HUES64 (cell line): ENCODE measurements around the gene CHRNA9.
A peak's percentile ranks its signal among the peaks of the same experiment; 100 is the strongest.

Source experiments
- H3K27ac ChIP-seq: 2 replicates; pipeline ENCODE4 v1.7.0; 2013; ENCODE audit warnings: low read depth, low read length, inconsistent platforms
- H3K27me3 ChIP-seq: 2 replicates; pipeline ENCODE4 v1.6.1; 2013; ENCODE audit warnings: mild to moderate bottlenecking, low read length; ENCODE audit not compliant: insufficient read depth
- H3K36me3 ChIP-seq: 2 replicates; pipeline ENCODE4 v1.6.1; 2013; ENCODE audit warnings: mild to moderate bottlenecking, low read length; ENCODE audit not compliant: insufficient read depth
- H3K4me1 ChIP-seq: 2 replicates; pipeline ENCODE4 v1.6.1; 2013; ENCODE audit warnings: mild to moderate bottlenecking, low read length, moderate library complexity; ENCODE audit not compliant: insufficient read depth
- H3K4me3 ChIP-seq: 2 replicates; pipeline ENCODE4 v1.5.1; 2013; ENCODE audit warnings: mild to moderate bottlenecking, low read length, moderate library complexity
- H3K9ac ChIP-seq: 2 replicates; pipeline ENCODE4 v1.6.1; 2013; ENCODE audit warnings: mild to moderate bottlenecking, low read depth, low read length
- H3K9me3 ChIP-seq: 2 replicates; pipeline ENCODE4 v1.6.1; 2013; ENCODE audit warnings: low read depth, low read length; ENCODE audit not compliant: insufficient read depth
- WGBS: fragments of 150-250, 120-280 bp; methylation state at CpG from one replicate; pipeline ENCODE4 v1.1.7; 2013; ENCODE audit warnings: missing lambda C conversion rate; 5-methylcytosine and 5-hydroxymethylcytosine counted together

Gene CHRNA9

DNA sequence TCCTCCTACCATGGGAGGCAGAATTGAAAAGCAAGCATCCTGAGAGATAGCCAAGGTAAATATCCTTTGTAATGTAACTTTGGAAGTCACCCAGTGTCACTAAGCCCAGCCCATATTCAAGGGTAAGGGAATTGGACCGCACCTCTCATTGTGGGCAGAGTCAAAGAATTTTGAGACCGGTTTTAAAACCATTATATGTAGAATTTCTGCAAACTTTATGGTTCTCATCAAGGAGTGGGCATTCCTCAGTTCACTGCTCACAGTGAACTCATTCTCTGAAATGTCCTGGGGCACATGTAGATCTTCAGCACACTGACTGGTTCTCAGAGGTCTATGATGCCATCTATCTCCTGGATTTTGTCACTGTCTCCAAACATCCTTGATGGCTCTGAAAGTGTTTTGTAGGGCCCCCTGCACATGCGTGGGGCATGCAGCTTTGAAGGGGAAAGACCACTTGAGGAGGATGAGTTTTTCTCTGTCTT, 35.3 kb upstream of the CHRNA9 start:
- 48% methylated on average over 3 of the region's 3 CpGs for WGBS

DNA sequence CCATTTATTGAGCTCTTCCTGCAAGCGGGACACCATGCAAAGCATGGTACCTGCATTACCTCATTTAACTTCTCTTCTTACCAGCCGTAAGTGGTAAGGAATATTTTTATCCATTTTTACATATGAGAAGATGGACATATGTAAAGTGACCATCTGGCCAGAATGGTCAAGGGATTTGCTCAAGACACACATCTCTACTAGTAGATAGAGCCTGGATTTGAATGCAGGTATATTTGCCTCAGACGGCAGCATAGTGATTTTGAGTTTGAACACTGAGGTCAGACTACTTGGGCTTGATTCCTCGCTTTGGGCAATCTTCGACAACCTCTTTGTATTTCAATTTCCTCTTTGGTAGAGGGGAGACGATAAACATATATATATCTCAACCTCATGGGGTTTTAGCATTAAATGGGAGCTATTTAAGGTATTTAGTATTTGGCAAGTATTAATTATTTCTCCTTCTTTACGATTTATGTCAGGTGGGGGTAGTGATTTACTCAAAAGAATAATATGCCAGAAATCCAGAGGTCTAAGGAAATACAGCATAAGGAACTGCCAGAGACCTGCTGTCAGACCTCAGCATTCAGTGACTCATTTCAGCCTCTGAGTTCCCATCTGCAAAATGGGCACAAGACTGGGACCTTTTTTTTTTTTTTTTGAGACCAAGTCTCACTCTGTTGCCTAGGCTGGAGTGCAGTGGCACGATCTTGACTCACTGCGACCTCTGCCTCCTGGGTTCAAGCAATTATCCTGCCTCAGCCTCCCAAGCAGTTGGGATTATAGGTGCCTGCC, 34.6 kb upstream of the CHRNA9 start:
- H3K9ac ChIP-seq, result no peak overlapping the region
- WGBS, result 92% methylated on average over 5 of the region's 9 CpGs
- no peaks in the 10 kb centered on the region for H3K36me3 ChIP-seq
- no peaks in the 10 kb centered on the region for H3K27me3 ChIP-seq
- peaks cover 7% of the 10 kb centered on the region for H3K9me3 ChIP-seq
- H3K27ac ChIP-seq, result no peak overlapping the region
- no peaks in the 10 kb centered on the region for H3K4me1 ChIP-seq
- H3K4me3 ChIP-seq, result no peak overlapping the region

More for the DNA sequence above, 35.3 kb upstream of the CHRNA9 start:
- H3K4me1 ChIP-seq, result no peaks in the 10 kb centered on the region
- H3K4me3 ChIP-seq, result no peak overlapping the region
- no peak overlapping the region for H3K9ac ChIP-seq
- H3K27ac ChIP-seq, result no peak overlapping the region
- H3K36me3 ChIP-seq, result no peaks in the 10 kb centered on the region
- no peaks in the 10 kb centered on the region for H3K27me3 ChIP-seq
- H3K9me3 ChIP-seq, result peaks cover 14% of the 10 kb centered on the region

DNA sequence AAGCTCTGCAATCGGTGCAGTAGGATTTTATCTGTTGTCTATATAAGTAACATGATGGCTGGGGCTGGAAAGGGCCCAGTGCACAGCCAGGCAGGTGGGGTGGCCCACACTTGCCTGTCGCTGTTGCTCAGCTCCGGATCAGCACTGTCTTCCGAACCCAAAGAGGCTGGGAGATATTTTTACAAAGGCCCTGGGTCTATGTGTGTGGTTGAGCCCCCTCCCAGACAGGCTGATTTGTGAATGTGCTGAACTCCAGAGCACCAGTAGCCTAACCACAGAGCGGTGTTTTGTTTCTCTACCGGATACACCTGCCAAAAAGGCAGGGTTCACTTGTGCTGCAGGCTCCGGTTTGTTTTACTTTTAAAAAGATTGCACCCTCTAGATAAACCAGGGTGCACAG, 33.5 kb upstream of the CHRNA9 start:
- H3K4me1 ChIP-seq, result peaks cover 7% of the 10 kb centered on the region; the same call in 1 of the 2 replicates
- H3K4me3 ChIP-seq, result no peak overlapping the region
- WGBS, result 82% methylated on average over 7 of the region's 7 CpGs

DNA sequence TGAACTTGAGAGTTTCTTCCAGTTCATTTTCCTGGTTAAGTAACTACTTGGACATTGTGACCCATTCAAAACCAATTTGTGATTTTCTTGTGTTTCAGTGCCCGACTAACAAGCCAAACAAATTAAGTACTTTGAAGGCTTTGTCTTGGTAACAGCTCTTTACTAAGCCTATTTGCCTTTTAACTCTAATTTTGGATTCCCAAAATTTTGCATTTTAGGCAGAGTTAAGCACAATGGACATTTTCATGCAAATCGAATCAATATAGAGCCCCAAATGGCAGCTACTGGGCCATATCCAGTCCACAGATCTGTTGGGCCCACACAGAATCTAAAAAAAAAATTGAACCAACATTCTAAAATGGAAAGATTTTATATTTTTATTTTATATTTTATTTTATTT, 31.4 kb upstream of the CHRNA9 start:
- no peak overlapping the region for H3K4me3 ChIP-seq
- no peak overlapping the region for H3K27ac ChIP-seq
- no peaks in the 10 kb centered on the region for H3K36me3 ChIP-seq
- peaks cover 5% of the 10 kb centered on the region for H3K9me3 ChIP-seq
- H3K4me1 ChIP-seq, result peaks cover 28% of the 10 kb centered on the region
- H3K9ac ChIP-seq, result no peak overlapping the region
- H3K27me3 ChIP-seq, result no peaks in the 10 kb centered on the region
- 86% methylated on average over 2 of the region's 2 CpGs for WGBS

More for the DNA sequence above, 33.5 kb upstream of the CHRNA9 start:
- Histone ChIP-seq H3K27ac (no peak overlapping the region), H3K36me3 (no peaks in the 10 kb centered on the region), H3K9me3 (peaks cover 5% of the 10 kb centered on the region), H3K9ac (no peak overlapping the region), H3K27me3 (no peaks in the 10 kb centered on the region)

DNA sequence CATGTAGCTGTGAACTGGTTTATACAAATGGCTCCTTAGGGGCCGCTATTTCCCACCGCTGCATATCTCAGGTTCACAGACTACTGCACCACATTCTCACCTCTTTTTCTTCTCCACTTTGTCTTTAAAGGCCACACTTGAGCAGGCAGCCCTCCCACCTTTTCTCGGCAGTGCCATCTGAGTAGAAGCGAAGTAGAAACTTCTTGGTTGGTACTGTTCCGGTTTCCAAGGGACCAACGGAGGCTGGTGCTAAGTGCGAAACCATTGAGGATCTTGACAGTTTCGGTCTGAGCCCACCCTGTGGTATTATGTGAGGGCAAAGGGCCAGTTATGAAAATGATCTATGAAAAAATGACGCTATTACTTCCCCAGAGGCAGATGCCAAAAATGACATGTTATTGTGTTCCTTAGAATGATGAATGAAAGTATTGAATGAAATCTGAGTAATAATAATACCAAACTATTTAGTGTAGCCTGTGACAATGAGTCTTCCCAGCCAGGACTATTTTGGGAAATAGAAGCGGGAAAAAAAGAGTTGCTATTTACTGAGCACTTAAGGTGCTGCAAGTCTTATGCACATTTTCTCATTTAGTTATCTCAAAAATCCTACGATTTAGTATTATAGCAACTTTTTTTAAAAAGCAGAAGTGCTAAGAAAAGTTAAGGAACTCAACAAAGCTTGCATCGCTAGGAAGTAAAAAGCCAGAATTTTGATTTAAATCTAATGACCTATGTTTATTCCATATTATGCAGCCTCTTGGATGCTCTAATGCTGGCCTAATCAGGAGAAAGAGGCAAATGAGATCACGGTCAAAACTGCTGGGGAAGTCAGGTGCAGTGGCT, 29.6 kb upstream of the CHRNA9 start:
- no peak overlapping the region for H3K4me3 ChIP-seq
- peaks cover 36% of the 10 kb centered on the region for H3K4me1 ChIP-seq
- H3K9me3 ChIP-seq, result peaks cover 5% of the 10 kb centered on the region
- no peaks in the 10 kb centered on the region for H3K36me3 ChIP-seq
- no peak overlapping the region for H3K9ac ChIP-seq
- 82% methylated on average over 12 of the region's 13 CpGs for WGBS
- H3K27ac ChIP-seq, result no peak overlapping the region
- H3K27me3 ChIP-seq, result no peaks in the 10 kb centered on the region

DNA sequence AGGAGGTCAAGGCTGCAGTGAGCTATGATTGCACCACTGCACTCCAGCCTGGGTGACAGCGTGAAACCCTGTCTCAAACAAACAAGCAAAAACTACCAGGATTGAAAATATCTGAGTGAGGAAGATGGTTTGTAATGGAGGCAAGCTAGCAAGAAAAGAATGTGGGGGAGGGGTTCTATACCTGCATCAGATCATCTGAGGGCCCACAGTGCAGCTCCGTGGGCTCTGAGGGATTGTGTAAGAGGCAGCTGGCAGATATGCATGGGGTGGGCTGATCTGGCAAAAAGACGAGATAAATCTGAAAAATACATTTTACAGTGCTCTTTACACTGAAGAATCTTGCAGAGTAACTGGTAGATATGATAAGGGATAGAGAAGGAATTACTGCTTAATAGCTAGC, 28.9 kb upstream of the CHRNA9 start:
- no peaks in the 10 kb centered on the region for H3K36me3 ChIP-seq
- peaks cover 36% of the 10 kb centered on the region for H3K4me1 ChIP-seq
- H3K27me3 ChIP-seq, result no peaks in the 10 kb centered on the region
- peaks cover 5% of the 10 kb centered on the region for H3K9me3 ChIP-seq
- no peak overlapping the region for H3K27ac ChIP-seq
- H3K4me3 ChIP-seq, result no peak overlapping the region
- 52% methylated on average over 2 of the region's 3 CpGs for WGBS
- no peak overlapping the region for H3K9ac ChIP-seq

DNA sequence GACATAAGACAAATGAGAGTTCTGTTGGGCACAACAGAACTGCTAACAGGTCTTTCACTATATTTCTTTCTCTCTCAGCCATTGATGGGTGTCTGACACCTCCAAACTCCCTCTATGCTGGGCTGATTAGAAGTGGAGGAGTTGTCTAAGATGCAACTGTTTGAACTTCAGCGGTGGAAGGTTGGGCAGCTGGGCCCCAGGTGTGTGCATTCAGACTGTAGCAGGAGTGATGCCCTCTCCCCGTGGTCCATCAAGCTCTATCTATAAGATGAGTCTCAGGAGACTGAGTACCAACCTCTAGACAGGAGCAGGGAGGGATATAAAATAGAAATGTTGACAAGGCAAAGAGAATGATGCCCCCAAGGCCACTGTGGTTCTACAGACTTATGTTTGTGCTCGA, 28.2 kb upstream of the CHRNA9 start:
- Histone ChIP-seq H3K9ac (no peak overlapping the region), H3K36me3 (no peaks in the 10 kb centered on the region), H3K27me3 (no peaks in the 10 kb centered on the region), H3K27ac (no peak overlapping the region), H3K9me3 (peaks cover 5% of the 10 kb centered on the region), H3K4me3 (no peak overlapping the region), H3K4me1 (peaks cover 38% of the 10 kb centered on the region)
- 73% methylated on average over 3 of the region's 3 CpGs for WGBS

DNA sequence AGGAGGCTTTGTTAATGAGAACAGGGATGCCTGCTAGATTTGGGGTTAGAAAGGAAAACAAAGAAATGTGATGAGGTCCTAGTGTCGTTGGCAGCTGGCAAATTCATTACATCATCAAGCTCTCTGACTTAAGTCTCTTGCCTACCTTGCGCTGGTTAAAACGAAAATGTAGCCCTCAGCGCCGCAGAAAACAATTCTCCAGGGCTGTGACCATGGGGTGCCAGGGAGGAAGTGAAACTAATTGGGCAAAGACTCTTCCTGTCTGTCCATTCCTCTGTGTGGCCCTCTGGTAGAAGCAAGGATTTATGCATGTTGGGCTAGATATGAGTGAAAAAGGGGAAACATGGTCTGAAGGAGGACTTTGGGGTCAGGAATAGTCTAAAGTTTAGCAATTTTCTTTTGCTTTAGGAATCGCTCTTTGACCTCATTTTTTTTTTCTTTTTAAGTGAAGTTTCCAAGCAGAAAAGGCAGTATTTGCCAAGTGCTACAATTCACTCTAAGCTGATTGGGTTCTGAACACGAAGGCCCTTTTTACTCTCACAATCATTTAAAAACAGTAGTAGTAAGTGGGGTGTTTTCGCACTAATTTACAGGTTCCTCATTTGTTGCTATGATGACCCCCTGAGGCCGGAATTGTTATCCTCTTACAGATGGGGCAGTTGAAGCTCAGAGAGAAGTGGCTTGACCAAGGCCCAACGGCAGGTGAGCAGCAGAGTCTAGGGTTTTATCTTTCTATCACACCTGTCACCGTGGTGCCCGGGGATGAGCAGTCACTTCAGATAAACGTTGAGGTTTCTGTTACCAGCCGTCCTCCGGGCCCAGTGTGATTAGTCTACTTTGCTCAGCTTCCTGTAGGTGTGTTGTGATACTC, 27.3 kb upstream of the CHRNA9 start:
- H3K9me3 ChIP-seq, result peaks cover 5% of the 10 kb centered on the region
- 63% methylated on average over 14 of the region's 15 CpGs for WGBS
- peak overlapping the region; percentile 84 for H3K27ac ChIP-seq
- no peak overlapping the region for H3K4me3 ChIP-seq
- H3K4me1 ChIP-seq, result peaks cover 39% of the 10 kb centered on the region
- 0 out of 2 replicates have a peak overlapping the region, but pooled peaks have one; percentile 9 for H3K9ac ChIP-seq
- H3K36me3 ChIP-seq, result no peaks in the 10 kb centered on the region
- H3K27me3 ChIP-seq, result no peaks in the 10 kb centered on the region

DNA sequence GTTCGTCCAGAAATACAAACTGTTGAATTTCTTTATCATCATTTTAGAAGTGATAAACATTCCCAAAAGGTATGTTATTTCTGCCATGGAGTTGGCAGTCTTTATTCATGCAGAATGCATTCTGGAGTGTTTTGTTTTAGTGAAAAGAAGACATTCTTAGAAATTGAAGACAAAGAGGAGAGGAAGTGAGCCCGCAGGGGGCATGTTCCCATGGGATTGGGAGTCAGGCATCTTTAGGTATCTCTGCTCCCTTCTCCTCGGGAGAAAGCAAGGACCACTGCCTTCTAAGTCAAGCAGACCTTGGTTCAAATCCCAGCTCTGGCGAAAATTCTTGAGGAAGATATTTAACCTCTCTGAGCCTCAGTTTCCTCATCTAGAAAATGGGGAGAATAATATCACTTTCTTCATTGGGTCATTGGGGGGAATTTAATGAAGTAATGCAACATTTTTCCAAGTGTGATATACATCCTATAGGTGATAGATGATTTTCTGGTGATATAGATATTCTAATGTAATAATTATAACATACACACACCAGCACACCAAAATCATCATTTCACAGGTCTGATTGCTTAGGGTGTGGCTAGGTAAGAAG, 26.5 kb upstream of the CHRNA9 start:
- Histone ChIP-seq H3K4me3 (no peak overlapping the region), H3K36me3 (no peaks in the 10 kb centered on the region), H3K9ac (peak overlapping the region; percentile 13; the same call in 1 of the 2 replicates), H3K27ac (peak overlapping the region; percentile 84), H3K4me1 (peaks cover 39% of the 10 kb centered on the region), H3K27me3 (no peaks in the 10 kb centered on the region), H3K9me3 (peaks cover 5% of the 10 kb centered on the region)
- WGBS, result 59% methylated on average over 3 of the region's 4 CpGs

DNA sequence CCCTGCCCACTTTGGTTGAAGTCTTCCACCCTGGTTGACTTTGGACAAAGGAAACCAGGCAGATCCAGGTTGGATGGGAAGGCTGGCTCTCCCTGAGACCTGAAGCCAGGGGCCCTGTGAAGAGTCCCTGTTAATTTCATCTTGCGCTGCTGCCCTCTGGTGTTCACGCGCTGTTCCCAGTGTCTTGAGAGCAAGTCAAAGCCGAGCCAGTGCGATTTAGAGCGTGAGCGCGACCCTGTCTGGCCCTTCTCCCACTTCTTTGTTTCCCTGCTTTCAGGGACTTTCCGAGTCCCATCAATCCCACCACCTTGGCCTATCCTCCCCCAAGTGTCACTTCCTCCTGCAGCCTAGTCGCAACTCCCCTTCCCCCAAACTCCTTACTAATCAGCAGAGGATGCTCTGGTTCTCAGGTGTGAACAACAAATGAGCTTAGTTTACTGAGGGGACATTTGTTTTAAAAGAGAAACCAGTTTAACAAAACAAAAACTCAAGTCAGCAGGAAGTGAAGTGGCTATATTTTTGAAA, 25.8 kb upstream of the CHRNA9 start:
- H3K9ac ChIP-seq, result peak overlapping the region; percentile 13; the same call in 1 of the 2 replicates
- peaks cover 5% of the 10 kb centered on the region for H3K9me3 ChIP-seq
- WGBS, result under 1% methylated on average over 10 of the region's 10 CpGs
- peak overlapping the region; percentile 11; the same call in 1 of the 2 replicates for H3K4me3 ChIP-seq
- no peaks in the 10 kb centered on the region for H3K27me3 ChIP-seq
- peak overlapping the region; percentile 84 for H3K27ac ChIP-seq
- H3K4me1 ChIP-seq, result peaks cover 39% of the 10 kb centered on the region
- no peaks in the 10 kb centered on the region for H3K36me3 ChIP-seq
